HG03439 (cell line): Measurements from ENCODE around the gene CFAP70.
"Not testable (repeated sequence)": the region's sequence is repeated elsewhere in the genome, so short reads cannot be mapped to it uniquely, and the experiment has no call there.

Experiments
- ATAC-seq: cut with Tn5 transposase; IDR thresholded peaks from one replicate; pipeline ENCODE4 v1.9.1; 2021; ENCODE audit warnings: mild to moderate bottlenecking, moderate library complexity; ENCODE audit not compliant: unreplicated experiment

Gene CFAP70

DNA sequence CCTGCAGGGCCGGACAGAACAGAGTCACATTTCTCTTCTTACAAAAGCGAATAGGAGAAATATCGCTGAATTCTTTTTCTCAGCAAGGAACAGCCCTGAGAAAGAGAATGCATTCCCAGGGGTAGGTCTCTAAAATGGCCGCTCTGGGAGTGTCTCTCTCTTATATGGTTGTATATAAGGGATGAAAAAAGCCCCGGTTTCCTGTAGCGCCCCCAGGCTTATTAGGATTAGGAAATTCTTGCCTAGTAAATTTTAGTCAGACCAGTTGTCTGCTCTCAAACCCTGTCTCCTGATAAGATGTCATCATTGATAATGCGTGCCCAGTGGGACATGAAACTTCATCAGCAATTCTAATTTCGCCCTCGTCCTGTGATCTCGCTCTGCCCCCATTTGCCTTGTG is 100.1 kb downstream of the CFAP70 start:
- ATAC-seq = not testable (repeated sequence)

DNA sequence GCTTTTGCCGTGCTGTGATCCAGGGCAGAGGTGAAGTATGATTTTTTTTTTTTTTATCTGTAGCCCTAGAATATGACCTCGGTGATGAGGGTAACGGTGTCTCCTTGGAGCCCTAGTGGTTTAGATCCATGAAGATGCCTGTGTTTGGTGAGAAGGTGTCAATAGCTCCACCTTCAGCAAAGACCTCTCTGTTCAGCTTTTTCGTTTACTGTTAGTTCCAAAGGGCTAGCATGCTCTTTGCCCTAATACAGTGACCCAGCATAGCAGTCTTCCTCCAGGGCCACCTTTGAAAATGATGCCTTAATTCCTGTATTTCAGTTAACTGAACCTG is 105.5 kb downstream of the CFAP70 start:
- ATAC-seq = no peak

DNA sequence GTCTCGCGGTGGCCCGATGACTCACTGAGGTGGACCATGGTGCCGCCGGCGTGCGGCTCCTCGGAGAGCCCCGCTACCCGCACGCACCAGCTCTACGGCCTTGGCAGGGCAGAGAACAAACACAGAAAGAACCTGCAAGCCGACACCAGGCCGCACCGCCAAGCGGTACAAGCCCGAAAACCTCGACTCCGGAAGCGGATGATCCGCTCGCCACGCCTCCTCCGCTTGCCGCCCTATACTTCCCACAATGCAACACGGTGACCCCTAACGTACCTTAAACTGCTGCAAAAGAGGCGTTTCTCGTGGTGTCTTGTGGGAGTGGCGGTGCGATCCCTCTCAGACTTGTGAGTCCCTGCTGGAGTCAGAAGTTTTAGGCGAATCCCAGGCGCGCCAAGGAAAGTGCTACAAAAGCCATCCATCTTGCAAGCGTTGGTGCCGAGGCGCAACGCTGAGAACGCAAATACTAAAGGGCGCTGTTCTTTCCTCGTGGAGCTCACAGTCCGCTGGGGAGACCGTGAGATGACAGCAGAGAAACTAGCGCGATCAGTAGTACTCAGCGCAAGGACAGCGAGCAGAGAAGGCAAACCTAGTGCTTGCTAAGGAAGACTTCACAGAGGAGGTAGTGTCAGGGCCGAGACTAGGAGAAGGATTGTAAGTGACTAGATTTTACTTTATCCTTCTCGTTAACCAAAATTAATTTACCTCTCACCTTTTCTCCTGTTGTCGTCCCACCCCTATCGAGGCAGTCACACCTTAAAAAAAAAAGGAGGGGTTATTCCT is 106.0 kb downstream of the CFAP70 start, which contains the start of gene MRPS16:
Gene MRPS16, minus strand, starts transcription at position 200 of the 780 bp plus-strand sequence. Its CDS starts 162 bp downstream, at position 38.
- peak; percentile 83 for ATAC-seq

DNA sequence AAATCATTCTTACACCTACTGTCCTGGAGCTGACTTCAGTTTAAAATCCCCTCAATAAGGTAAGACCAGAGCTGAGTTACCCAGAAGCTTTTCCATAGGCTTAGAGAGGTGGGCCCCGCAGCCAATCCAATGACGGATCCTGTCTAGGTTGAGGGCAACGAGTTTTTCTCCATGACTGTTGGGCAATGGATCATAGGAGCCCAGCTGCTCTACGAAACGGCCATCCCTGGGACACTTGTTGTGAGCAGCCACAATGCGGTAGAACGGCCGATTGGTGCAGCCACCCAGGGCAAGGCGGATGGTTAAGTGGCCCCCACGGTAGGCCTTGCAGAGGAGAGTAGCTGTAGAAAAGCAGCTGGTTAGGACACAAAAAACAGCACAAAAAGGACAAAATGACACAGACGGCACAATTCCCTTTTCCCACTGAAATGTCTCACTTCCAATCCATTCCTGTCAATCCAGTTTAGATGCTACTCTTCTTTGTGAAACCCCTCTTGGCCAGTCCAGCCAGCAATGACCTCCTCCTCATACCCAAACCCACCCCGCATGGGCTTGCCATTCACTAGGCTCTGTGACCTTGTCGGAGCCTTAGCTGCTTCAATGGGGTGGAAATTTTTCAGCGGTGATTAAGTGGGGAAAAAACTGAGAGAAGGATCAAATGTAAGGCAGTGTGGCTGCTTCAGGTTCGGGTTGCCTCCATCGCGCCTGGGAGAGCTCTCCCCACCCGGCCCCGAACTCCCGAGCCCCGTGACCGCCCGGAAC is 106.8 kb downstream of the CFAP70 start:
- no peak for ATAC-seq

DNA sequence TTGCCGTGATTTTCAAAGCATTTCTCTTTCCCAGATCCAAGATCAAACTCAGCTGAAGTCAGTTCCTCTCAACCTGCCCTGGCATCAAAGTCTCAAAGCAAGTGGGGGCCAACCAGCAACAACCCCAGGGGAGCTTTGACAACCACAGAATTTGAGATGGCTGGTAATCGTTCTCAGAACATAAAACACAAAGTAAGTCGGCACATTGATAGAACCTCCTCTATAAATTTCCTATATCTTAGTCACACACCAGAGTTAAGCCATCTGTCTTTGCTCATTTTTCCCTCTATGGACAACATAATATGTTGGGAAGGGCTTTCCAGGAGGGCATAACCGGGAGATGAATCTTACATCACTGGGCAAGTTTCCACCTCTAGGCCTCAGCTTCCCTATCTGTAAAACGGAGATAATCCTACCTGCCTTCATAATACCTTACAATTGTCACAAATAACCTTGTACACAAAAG is 110.4 kb downstream of the CFAP70 start:
- no peak for ATAC-seq

DNA sequence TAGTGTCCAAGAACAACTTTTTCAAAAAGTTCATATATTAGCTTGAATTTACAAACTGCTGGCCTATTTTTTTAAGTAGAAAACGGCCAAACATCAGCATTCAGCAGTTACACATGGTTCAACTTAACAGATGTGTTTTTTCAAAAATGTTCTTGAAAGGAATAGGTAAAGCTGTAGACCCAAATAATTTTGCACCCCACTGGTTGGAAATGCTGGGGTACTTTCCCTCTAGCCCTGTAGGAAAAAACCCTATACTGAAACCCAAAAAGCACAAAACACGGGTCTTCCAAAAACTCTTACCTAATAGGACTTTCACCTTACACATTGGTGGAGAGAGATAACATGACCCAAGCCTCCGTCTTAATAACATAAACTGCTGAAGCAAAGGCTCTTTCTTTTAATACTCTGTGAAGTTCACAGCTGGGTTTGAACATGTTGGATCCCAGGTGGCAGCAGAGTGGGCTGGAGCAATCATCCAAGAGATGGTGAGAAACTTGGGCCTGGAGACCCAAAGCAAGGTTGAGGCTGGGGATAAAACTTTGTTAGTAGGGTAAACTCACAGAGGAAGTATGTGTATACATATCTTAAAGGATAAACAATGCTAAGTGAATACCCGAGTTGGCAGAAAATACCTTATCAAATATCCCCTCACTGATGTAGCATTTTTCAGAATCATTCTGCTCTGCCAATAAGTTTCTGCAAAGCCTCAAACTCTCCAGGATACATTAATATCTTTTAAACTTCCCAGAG is 111.0 kb downstream of the CFAP70 start:
- ATAC-seq = no peak

DNA sequence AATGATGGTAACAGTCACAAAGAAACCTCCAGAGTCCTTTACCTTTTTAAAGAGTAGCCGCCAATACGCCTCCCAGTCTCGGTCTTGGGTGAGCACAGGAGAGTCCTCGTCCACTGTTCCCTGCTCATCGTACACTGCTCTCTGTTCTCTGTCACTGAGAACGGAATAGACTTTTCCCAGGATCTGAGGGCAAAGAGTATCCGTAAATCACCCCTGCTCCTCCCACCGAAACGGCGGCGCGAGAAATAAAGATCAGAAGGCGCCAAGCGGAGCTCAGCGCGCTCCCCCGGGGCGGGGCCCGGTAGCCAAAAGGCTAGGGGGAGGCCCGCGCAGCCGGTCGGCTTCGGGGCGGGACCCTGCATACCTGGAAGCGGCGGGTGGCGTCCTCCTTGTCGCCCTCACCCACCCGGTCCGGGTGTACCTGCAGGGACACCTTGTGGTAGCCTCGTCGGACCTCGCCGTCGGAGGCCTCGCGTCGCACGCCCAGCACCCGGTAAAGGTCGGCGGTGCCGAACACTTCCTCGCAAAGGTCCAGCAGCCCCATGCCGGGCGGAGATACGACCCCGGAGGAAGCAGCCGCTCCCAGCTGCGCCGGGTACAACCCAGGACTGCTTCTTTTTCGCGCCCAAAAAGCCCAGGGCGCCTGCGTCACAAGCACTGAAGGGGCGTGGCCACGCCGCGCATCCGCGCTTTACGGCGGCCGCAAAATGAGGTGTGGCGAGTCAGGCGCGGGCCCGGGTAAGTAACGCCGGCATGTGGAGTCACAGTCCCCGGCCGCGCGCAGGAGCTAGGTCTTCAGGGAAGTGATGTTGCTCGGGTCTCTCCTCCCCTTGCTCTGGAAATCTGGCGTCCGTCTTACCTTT is 111.8 kb downstream of the CFAP70 start, which contains the start of gene DNAJC9:
Gene DNAJC9, minus strand, starts transcription at position 610 of the 863 bp plus-strand sequence. Its CDS starts 66 bp downstream, at position 544.
- ATAC-seq = peak; percentile 73

DNA sequence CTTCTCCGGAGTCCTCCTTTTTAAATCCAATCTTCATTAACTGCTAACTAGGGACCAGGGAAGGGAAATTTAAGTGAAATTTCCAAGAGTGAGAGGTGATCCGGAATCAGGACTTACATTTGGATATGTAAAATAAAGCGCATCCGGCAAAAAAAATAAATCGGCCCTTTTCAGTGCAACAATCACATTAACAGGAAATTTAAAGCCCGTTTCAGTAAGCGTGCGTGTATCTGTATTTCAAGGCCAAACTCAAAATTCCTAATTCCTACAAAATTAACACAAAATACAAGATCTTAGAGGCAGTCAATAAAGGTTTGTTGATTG is 112.4 kb downstream of the CFAP70 start:
- no peak for ATAC-seq

DNA sequence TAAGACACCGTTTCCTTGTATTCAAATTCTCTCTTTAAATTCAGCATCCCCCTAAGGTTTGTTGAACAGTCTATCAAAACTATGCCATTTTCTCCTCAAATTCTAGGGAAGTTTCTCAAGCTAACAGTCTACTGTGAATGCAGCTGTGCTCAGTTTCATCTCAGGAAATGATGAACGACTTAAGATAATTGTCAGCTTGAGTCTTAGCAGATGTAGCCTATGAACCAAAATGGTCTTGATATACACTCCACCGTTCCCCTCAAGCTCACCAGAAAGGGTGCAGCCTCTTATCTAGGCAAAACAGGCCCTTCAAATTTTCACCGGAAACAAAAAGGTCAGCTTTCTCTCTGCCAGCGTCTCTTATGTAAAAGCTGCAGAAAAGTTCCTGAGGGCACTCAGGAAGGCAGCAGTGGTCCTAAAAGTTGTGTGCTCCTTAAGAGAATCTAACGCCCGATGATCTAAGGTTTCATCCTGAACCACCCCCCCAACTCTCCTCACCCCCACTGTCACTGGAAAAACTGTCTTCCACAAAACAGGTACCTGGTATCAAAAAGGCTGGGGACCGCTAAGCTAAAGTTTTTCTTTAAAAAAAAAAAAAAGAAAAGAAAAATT is 113.7 kb downstream of the CFAP70 start:
- no peak for ATAC-seq

DNA sequence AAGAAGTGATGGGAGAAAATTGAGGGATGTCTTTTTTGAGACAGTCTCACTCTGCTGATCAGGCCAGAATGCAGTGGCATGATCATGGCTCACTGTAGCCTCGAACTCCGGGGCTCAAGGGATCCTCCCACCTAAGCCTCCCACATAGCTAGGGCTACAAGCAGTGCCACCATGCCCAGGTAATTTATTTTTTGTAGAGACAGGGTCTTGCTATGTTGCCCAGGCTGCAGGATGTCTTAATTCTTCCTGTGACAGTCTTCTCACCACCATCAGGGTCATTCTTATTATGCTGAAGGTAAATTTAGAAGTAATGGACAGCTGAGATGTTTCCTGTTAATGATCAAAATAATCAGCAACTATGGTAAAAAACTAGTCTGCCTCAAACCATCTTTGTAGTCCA is 118.8 kb downstream of the CFAP70 start:
- no peak for ATAC-seq

DNA sequence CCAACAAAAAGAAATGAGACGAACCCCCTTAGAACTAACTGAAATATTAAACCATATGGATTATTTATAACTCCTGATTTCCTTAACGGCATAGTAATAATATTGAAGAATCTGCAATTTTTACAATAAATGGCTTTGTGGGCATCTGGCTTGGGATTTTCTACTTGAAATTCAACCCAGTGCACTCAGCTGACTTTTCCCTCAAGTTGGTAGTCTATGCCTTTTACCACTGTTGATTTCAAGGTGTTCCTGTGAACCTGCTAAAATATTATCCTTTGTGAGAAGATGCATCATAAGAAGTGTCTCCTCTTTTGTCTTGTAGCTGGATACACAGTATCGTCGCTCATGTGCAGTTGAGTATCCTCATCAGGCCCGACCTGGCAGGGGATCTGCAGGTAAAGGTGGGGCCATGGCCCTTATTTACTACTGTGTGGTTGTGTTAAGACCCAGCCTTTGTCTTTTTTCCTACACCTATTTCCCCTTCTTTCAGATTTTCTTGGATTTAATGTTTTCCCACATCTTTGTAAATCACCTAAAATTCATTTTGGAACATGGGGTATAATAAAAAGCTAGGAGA is 119.6 kb downstream of the CFAP70 start:
- ATAC-seq = no peak

DNA sequence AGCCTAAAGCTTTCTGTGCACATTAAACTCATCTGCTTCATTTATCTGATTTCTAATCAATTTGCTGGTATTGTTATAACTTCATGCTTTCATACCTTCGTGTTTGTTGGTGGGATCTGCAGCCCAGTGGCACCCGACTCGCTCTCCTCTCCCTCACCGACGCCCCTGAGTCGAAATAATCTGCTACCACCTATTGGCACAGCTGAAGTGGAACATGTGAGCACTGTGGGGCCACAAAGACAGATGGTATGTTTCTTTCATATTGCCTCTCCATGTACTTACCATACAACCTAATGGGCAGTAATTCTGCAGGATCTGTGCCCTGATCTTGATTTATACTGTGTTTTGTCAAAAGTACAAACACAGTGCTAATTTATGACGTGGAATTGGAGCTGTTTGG is 124.0 kb downstream of the CFAP70 start:
- no peak for ATAC-seq

DNA sequence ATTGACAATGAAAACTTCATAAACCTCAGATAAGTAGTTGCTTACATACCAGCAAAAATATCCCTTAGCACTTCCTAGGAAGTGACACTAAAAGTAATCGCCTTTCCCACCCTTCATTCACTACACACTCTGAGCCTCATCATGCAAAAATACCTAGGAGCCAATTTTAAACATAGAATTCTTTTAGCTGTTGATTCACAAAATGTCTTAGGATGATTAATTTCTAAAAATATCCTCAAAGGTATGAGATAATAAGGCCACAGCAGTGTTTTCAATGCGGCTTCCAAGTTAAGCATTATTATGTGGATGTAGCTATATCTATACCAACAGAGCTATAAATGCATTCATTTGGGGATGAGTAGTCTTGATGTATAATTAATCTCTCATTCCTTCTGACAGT is 124.8 kb downstream of the CFAP70 start:
- ATAC-seq = no peak

DNA sequence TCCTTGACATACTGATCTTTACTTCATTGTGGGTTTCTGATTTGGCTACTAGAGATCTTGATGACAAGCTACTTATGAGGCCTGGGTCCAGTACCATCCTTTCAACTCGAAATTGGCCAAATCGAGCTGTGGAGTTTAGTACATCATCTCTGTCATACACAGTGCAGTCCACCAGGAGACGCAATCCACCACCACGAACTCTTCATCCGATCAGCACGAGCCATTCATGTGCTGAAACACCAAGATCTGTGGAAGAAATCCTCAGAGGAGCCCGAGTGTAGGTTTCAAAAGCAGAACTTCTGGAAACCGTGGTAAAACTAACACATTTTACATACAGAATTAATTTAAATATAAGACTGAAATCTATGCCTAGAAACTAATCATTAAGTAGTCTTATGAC is 125.8 kb downstream of the CFAP70 start:
- no peak for ATAC-seq

DNA sequence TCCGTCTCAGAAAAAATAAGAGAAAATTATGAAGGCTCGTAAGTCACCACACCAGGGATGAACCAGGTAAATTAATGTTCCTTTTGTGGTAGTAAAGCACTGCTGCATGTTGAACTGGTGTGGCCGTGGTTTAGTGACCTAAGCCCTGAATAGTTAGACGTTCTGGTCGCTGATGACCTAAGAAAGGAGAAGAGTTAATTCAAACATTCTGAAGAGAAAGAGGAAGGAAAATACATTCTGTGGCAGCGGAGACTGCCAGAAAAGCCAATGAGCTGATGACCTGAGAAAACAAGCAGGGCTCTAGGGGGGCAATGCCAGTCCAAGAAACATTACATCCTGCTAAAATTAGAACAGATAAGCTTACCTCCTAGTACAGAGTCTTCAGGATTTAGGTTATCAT is 129.1 kb downstream of the CFAP70 start:
- ATAC-seq = no peak

DNA sequence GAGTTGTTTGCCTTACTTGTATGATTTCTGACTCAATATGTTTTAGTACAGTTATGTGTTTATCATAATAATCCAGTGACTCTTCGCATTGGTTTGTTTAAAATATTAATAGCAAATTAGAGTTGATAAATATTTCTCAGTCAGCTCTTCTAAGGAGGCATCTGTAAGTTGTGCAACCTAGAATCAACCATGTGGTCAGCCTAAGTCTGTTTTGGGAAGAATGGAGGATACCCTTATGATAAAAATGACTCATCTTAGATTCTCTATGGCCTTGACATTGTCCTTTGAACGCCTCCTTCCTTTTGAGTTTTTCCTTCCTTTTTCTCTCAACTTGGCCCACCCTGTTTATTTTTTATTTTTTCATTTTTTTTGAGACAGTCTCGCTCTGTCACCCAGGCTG is 130.4 kb downstream of the CFAP70 start:
- ATAC-seq = no peak

DNA sequence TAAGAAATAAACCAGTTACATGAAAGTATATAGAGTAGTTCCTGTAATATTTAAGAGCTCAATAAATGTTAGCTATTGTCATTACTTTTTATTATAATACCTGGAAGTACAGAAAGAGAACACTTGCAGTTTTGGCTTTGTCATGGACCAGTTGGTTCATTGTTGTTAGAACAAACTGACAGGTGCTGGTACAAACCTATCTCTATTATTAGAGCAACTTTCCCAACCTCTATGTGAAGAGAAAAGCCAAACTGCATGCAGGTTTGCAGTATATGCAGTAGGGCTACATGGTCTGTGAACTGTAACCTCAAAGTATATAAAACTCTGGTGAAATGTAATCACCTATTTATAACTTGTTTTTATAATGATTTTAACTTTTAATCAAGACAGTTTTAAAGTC is 132.0 kb downstream of the CFAP70 start:
- ATAC-seq = no peak

DNA sequence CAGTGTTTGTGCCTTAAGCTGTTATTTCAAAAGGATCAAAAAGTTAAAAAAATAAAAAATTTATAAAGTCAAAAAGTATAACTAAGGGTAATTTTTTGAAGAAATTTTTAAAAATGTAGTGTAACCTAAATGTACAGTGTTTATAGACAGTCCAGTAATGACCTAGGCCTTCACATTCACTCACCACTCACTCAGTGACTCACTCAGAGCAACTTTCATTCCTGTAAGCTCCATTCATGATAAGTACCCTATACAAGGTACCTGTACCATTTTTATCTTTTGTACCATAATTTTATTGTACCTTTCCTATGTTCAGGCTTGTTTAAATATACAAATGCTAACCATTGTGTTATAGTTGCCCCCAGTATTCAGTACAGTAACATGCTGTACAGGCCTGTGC is 133.1 kb downstream of the CFAP70 start:
- ATAC-seq = no peak

DNA sequence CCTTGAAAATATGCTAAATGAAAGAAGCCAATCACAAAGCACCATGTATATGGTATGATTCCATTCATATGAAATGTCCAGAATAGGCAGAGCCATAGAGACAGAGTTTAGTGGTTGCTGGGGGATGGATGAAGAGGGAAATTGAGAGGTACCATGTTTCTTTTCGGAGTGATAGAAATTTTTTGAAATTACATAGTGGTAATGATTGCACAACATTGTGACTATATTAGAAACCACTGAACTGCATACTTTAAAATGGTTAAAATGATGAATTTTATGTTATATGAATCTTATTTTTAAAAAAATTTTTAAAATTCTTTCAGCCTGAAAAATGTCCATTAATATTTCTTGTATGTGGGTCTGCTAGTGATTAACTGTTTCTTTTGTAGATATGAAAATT is 137.7 kb downstream of the CFAP70 start:
- ATAC-seq = no peak

DNA sequence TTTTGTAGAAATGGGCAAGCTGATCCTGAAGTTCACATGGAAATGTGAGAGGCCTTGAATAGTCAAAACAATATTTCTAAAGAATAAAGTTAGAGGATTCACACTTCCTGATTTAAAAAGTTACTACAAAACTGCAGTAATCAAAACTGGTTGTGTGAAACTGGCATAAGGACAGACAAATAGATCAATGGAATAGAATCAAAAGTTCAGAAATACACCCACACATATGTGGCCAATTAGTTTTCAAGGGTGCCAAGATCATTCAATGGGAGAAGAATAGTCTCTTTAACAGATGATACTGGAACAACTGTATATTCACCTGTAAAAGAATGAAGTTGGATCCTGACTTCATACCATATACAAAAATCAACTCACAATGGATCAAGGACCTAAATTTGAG is 139.3 kb downstream of the CFAP70 start:
- no peak for ATAC-seq
